ENCODE measurements around the gene EPB42.

DNA sequence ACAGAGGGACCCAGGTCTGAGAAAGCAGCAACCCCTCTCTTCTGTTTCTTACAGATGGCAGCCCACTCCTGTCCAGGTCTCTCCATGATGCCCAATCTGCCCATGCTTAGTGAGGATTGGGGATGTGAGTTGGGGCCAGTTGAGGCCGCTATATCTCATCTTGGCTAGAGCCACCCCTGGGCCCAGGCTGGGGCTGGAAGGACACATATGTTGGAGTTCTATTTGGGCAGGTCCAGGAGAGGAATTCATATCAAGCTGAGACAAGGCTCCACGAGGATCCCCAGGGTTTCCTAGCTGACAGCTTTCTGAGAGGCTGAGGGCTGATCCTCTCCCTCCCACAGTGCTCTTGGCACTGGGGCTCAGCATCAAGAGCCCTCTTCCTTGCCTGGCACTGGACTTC, 34.6 kb upstream of the EPB42 start:
- TF ChIP-seq POLR2A (IDR thresholded peaks at IDR 0.05; ENCODE audit: borderline replicate concordance, extremely low read depth, insufficient read depth, insufficient read length) (no peak), TCF7L2 (IDR thresholded peaks at IDR 0.05; ENCODE audit: borderline replicate concordance, extremely low read depth, insufficient read depth, insufficient read length) (no peak), EZH2 (IDR thresholded peaks at IDR 0.05) (no peak), CEBPB (IDR thresholded peaks at IDR 0.05; ENCODE audit: low read depth) (no peak)
- TF ChIP-seq, protein P1, sequence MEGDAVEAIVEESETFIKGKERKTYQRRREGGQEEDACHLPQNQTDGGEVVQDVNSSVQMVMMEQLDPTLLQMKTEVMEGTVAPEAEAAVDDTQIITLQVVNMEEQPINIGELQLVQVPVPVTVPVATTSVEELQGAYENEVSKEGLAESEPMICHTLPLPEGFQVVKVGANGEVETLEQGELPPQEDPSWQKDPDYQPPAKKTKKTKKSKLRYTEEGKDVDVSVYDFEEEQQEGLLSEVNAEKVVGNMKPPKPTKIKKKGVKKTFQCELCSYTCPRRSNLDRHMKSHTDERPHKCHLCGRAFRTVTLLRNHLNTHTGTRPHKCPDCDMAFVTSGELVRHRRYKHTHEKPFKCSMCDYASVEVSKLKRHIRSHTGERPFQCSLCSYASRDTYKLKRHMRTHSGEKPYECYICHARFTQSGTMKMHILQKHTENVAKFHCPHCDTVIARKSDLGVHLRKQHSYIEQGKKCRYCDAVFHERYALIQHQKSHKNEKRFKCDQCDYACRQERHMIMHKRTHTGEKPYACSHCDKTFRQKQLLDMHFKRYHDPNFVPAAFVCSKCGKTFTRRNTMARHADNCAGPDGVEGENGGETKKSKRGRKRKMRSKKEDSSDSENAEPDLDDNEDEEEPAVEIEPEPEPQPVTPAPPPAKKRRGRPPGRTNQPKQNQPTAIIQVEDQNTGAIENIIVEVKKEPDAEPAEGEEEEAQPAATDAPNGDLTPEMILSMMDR (IDR thresholded peaks at IDR 0.05 in 2 of 3, conservative IDR thresholded peaks at IDR 0.05 in 1 of 3; ENCODE audit: borderline replicate concordance in 1 of 3, insufficient read depth in 1 of 3, low read depth in 2 of 3, low read length in 2 of 3): no peak
- TF ChIP-seq, protein P2, sequence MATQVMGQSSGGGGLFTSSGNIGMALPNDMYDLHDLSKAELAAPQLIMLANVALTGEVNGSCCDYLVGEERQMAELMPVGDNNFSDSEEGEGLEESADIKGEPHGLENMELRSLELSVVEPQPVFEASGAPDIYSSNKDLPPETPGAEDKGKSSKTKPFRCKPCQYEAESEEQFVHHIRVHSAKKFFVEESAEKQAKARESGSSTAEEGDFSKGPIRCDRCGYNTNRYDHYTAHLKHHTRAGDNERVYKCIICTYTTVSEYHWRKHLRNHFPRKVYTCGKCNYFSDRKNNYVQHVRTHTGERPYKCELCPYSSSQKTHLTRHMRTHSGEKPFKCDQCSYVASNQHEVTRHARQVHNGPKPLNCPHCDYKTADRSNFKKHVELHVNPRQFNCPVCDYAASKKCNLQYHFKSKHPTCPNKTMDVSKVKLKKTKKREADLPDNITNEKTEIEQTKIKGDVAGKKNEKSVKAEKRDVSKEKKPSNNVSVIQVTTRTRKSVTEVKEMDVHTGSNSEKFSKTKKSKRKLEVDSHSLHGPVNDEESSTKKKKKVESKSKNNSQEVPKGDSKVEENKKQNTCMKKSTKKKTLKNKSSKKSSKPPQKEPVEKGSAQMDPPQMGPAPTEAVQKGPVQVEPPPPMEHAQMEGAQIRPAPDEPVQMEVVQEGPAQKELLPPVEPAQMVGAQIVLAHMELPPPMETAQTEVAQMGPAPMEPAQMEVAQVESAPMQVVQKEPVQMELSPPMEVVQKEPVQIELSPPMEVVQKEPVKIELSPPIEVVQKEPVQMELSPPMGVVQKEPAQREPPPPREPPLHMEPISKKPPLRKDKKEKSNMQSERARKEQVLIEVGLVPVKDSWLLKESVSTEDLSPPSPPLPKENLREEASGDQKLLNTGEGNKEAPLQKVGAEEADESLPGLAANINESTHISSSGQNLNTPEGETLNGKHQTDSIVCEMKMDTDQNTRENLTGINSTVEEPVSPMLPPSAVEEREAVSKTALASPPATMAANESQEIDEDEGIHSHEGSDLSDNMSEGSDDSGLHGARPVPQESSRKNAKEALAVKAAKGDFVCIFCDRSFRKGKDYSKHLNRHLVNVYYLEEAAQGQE (IDR thresholded peaks at IDR 0.05; ENCODE audit: low read depth): no peak

Data from HCT116 (cell line).